GM06990 (cell line): ENCODE measurements around the gene THSD7B.

ENCODE experiments used
- DNase-seq: peaks from one replicate; pipeline ENCODE4 v3.0.0-alpha.2; 2011; ENCODE audit not compliant: insufficient read length; ENCODE audit errors: extremely low read depth
- H3K27me3 ChIP-seq: replicated peaks from 2 replicates; pipeline ENCODE4 v1.6.0; 2011; ENCODE audit warnings: low read length; ENCODE audit not compliant: control insufficient read depth, insufficient read depth
- H3K36me3 ChIP-seq: 2 replicates; pipeline ENCODE4 v1.5.1; 2011; ENCODE audit warnings: low read length; ENCODE audit not compliant: control insufficient read depth, insufficient read depth
- H3K4me3 ChIP-seq: replicated peaks from 2 replicates; pipeline ENCODE4 v1.5.1; 2011; ENCODE audit warnings: low read depth, mild to moderate bottlenecking, control low read depth, low read length
- CTCF ChIP-seq: IDR thresholded peaks from 2 replicates; pipeline ENCODE4 v1.5.1; 2011; ENCODE audit warnings: low read length, control low read depth, mild to moderate bottlenecking, inconsistent platforms; ENCODE audit not compliant: insufficient read depth, poor library complexity, severe bottlenecking

The THSD7B gene

GRCh38 chr2:137715731-137716191 is 950.4 kb downstream of the THSD7B start:
- Histone ChIP-seq H3K4me3 (no peak overlapping the region), H3K36me3 (no peaks in the 10 kb centered on the region), H3K27me3 (no peaks in the 10 kb centered on the region)
- no peak for DNase-seq
- TF ChIP-seq CTCF = no peak

- Histone ChIP-seq H3K27me3 (no peaks in the 10 kb centered on the region), H3K36me3 (no peaks in the 10 kb centered on the region)
- TF ChIP-seq CTCF = no peak
Measured at GRCh38 chr2:137718786-137719185, 953.4 kb downstream of the THSD7B start.

GRCh38 chr2:137721733-137722132 is 956.4 kb downstream of the THSD7B start:
- H3K27me3 ChIP-seq = no peaks in the 10 kb centered on the region

More at GRCh38 chr2:137718786-137719185, 953.4 kb downstream of the THSD7B start:
- no peak for DNase-seq
- H3K4me3 ChIP-seq = no peak overlapping the region

GRCh38 chr2:137724912-137725311 is 959.6 kb downstream of the THSD7B start:
- H3K27me3 ChIP-seq = no peaks in the 10 kb centered on the region; the same call in 1 of the 2 replicates
- no peak for DNase-seq
- TF ChIP-seq CTCF = no peak
- no peaks in the 10 kb centered on the region for H3K36me3 ChIP-seq
- H3K4me3 ChIP-seq = no peak overlapping the region

More at GRCh38 chr2:137721733-137722132, 956.4 kb downstream of the THSD7B start:
- no peak for DNase-seq
- no peak for TF ChIP-seq CTCF
- Histone ChIP-seq H3K36me3 (no peaks in the 10 kb centered on the region), H3K4me3 (no peak overlapping the region)
